Stimulated activated CD4-positive, alpha-beta T cell treated with anti-CD3 and anti-CD28 coated beads, Interleukin-4, amount 100 ng/mL, for 48 hours (primary cell): Measurements from ENCODE around the gene STMN1.
"Not testable (repeated sequence)": the region's sequence is repeated elsewhere in the genome, so short reads cannot be mapped to it uniquely, and the experiment has no call there.

Experiments
- DNase-seq, 2 donors: peaks; one replicate each; pipeline ENCODE4 v3.0.0-alpha.2; 2020; ENCODE audit warnings: low read depth in 2 of 2

Gene STMN1

GRCh38 chr1:25905680-25906643 lies at the start of gene STMN1:
Gene STMN1, minus strand, starts transcription at chr1:25906419. Its CDS starts 1,743 bp downstream, at chr1:25904676.
- peak; percentile 88 to 92 for DNase-seq

- no peak for DNase-seq
These were observed 49.3 kb upstream of the STMN1 start for GRCh38 chr1:25955553-25955952.

- DNase-seq = no peak
These were observed 48.2 kb upstream of the STMN1 start for GRCh38 chr1:25954282-25954938.

- no peak for DNase-seq
These were observed 46.7 kb upstream of the STMN1 start for GRCh38 chr1:25952841-25953401.

GRCh38 chr1:25948641-25949040 lies 42.4 kb upstream of the STMN1 start:
- DNase-seq = no peak

- no peak for DNase-seq
These were observed 40.8 kb upstream of the STMN1 start for GRCh38 chr1:25947027-25947426.

GRCh38 chr1:25945761-25946160 lies 39.5 kb upstream of the STMN1 start:
- DNase-seq = no peak

- no peak for DNase-seq
These were observed 38.8 kb upstream of the STMN1 start for GRCh38 chr1:25944986-25945385.

- DNase-seq = not testable (repeated sequence)
These were observed 37.3 kb upstream of the STMN1 start for GRCh38 chr1:25943511-25943910.

GRCh38 chr1:25936947-25937346 lies 30.7 kb upstream of the STMN1 start:
- DNase-seq = no peak

- DNase-seq = no peak
These were observed 27.5 kb upstream of the STMN1 start for GRCh38 chr1:25933479-25934365.

GRCh38 chr1:25932811-25933400 lies 26.7 kb upstream of the STMN1 start:
- not testable (repeated sequence) for DNase-seq

- no peak for DNase-seq
These were observed 26.1 kb upstream of the STMN1 start for GRCh38 chr1:25932321-25932720.

GRCh38 chr1:25929016-25929415 lies 22.8 kb upstream of the STMN1 start:
- DNase-seq = no peak

- no peak for DNase-seq
These were observed 21.5 kb upstream of the STMN1 start for GRCh38 chr1:25927521-25928265.

GRCh38 chr1:25926731-25927496 lies 20.7 kb upstream of the STMN1 start:
- DNase-seq = no peak

GRCh38 chr1:25924454-25924853 lies 18.2 kb upstream of the STMN1 start:
- no peak for DNase-seq

GRCh38 chr1:25922971-25923552 lies 16.8 kb upstream of the STMN1 start:
- peak in 1 of 2 donors; percentile 18 for DNase-seq
